Colon (tissue), 2 donors: ENCODE measurements around the gene BLCAP.
"Not testable (repeated sequence)": the region's sequence is repeated elsewhere in the genome, so short reads cannot be mapped to it uniquely, and the experiment has no call there.

Experiments
- FAIRE-seq: peaks from 2 replicates; lab custom pipeline; 2012; peaks lifted over from hg19 to GRCh38; lab: Jason Lieb, UNC
- donor health status: control.
- donor health status: control.

BLCAP gene

DNA sequence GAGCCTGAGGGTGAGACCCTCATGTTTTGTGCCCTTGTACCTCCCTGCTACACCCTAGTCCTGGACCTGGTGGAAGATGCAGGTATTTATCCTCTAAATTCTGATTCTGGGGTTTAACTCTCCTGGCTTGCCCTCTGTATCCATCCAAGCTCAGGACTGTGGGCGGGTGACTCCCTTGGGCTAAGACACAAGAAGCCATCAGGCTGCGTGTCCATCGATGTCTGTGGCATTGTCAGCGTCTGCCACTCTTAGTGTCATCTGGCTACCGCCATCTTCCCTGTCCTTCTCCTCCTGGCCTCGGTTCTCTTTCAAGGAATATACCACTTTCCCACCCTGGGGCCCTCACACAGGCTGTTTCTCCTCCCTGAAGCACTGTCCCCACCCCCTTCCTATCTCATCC lies 28.9 kb upstream of the BLCAP start:
- no peak for FAIRE-seq

DNA sequence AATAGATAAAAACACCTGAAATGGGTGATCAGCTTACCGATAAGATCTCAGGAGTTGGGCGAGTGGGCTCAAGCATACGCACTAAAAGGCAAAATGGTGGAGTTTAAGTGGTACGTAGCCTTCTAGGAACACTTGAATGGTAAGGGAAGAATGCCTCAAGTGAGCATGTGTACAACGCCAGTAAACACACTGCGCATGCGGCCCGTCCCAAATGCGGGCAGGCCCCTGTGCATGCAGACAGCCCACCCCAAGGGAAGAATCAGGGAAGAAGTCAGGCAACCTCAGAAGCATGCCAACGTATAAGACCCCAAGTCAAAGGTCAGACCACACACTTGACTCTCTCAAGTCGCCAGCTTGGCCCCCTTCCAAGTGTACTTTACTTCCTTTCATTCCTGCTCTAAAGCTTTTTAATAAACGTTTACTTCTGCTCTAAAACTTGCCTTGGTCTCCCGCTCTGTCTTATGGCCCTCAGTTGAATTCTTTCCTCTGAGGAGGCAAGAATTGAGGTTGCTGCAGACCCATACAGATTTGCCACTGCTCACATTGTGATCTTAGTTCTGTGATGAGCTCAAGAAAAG lies 27.1 kb upstream of the BLCAP start:
- FAIRE-seq, result not testable (repeated sequence)

DNA sequence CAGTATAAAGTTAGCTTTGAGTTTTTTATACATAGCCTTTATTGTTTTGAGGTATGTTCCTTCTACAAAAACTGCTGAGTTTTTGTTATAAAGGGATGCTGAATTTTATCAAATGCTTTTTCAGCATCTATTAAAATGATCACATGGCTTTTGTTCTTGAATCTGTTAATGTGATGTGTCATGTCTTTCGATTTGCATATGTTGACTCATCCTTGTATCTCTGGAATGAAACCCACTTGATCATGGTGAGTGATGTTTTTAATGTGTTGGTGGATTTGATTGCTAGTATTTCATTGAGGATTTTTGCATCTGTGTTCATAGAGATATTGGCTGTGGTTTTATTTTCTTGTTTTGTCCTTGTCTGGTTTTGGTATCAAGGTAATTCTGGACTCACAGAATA lies 24.7 kb upstream of the BLCAP start:
- FAIRE-seq, result no peak

DNA sequence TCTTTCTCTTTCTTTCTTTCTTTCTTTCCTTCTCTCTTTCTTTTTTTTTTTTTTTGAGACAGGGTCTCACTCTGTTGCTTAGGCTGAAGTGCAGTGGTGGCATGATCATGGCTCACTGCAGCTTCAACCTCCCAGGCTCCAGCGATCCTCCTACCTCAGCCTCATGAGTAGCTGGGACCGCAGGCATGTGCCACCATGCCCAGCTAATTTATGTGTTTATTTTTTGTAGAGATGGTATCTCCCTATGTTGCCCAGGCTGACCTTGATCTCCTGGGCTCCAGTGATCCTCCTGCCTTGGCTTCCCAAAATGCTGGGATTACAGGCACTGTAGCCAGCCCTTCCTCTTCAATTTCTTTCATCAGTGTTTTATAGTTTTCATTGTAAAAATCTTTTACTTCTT lies 24.0 kb upstream of the BLCAP start:
- FAIRE-seq, result not testable (repeated sequence)

DNA sequence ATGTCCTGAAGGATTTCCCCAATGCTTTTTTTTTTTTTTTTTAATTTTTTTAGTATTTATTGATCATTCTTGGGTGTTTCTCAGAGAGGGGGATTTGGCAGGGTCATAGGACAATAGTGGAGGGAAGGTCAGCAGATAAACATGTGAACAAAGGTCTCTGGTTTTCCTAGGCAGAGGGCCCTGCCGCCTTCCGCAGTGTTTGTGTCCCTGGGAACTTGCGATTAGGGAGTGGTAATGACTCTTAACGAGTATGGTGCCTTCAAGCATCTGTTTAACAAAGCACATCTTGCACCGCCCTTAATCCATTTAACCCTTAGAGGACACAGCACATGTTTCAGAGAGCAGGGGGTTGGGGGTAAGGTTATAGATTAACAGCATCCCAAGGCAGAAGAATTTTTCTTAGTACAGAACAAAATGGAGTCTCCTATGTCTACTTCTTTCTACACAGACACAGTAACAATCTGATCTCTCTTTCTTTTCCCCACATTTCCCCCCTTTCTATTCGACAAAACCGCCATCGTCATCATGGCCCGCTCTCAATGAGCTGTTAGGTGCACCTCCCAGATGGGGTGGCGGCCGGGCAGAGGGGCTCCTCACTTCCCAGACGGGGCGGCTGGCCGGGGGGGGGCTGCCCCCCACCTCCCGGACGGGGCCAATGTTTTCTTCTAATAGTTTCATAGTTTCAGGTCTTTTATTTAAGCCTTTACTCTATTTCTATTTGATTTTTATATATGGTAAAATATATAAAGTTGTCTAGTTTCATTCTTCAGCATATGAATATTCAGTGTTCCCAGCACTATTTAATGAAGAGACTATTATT lies 22.6 kb upstream of the BLCAP start:
- FAIRE-seq, result not testable (repeated sequence)

DNA sequence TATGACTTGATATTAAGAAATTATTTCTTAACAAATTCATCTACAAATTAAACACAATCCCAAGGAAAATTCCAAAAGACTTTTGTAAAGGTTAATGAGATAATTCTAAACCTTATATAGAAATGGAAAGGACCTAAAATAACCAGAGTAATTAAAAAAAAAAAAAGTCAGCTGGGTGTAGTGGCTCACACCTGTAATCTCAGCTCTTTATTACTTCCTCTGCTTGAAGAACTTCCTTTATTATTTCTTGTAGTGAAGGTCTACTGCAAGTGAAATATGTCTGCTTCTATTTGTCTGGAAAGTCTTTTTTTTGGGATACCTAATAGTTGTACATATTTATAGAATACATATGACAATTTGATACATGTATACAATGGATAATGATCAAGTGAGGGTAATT lies 20.2 kb upstream of the BLCAP start:
- FAIRE-seq, result peak; percentile 33

DNA sequence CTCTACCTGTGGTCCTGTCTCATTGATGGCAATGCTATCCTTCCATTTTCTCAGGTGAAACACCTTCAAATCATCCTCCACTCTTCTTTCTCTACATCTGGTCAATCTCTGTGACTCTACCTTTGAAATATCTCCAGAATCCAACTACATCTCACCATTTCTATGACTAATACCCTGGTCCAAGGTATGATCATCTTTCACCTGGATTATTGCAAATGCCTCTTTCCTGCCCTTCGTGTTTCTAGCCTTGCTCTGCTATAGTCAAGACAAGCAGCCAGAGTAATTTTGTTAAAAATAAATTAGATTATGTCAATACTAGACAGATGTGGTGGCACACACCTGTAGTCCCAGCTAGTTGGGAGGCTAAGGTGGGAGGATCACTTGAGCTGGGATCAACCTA lies 17.8 kb upstream of the BLCAP start:
- no peak for FAIRE-seq

DNA sequence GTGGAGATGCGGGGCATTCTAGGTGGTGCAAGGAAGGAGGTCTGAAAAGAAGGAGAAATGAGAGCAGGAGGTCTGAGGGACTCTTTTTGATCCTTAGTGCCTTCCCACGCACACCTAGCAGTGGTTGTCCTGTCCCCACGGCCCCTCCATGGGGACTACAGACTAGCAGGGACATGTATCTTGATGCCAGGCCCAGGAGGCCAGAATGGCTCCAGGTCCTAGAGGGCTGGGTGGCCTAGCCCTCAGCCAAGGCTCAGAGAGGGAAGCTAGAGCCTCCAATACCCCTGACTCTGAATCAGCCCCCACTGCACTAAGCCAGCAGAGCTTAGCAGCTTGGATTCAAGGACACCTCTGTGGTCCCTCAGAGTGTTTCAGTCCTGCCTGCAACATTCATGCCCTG lies 16.7 kb upstream of the BLCAP start:
- no peak for FAIRE-seq

DNA sequence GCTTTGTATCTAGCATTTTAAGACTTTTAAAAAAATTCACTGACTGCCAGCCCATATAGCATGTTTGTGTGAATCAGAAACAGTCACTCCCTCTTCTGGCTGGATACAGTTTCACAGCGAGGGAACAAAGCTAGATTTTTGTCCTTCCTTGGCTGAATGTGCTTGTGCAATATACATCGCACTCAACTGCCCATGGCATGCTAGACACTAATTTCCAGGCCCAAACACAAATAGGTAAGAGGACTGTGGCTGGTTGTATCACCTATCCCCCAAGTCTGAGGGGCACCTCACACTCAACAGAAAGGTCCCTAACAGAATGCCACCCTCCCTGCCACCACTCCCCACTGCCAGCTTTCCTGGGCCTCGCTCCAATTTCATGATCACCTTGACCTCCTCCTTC lies 16.2 kb upstream of the BLCAP start:
- no peak for FAIRE-seq

DNA sequence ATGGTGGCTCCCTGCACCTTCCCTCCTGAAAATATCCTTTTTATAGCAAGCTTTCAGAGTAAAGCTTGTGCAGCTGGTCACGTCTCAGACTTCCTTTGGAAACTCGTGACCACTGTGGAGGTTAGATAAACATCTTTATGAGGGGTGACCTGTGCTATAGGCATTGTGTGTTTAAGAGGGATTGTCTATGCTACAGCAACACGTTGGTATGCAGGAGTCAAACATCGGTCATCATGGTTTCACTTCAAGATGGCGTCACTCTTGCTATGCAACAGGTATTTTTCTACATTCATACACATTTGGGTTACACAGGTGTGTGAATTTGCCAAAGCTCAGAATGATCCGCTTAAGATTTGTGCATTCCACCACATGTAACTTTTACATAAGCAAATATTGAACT lies 14.6 kb upstream of the BLCAP start:
- no peak for FAIRE-seq

DNA sequence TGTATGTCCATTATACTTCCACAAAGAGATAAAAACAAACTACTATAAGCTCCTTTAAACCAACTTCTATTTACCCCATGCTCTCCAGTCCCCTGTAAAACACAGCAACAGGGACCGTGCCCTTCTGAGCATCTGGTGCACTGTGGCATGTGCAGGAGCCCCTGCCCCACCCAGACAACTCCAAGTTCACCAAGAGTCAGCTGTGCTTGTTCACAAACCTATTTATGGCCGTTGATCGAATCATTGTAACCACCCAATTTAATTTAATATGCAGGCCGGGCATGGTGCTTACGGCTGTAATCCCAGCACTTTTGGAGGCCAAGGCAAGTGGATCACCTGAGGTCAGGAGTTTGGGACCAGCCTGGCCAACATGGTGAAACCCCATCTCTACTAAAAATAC lies 13.7 kb upstream of the BLCAP start:
- FAIRE-seq, result no peak

DNA sequence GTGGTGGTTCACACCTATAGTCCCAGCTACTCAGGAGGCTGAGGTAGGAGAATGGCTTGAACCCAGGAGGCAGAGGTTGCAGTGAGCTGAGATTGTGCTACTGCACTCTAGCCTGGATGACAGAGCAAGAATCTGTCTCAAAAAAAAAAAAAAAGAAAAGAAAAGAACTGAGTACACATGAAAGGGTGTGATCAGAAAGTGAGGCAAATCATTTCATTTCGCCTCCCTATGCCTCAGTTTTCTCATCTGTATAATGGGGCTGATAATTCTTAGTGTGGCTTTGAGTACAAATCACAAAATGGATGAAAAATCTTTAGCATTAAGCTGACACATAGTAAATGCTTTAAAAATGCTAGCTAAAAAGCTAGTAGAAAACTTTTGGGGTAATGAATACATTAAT lies 13.2 kb upstream of the BLCAP start:
- not testable (repeated sequence) for FAIRE-seq

DNA sequence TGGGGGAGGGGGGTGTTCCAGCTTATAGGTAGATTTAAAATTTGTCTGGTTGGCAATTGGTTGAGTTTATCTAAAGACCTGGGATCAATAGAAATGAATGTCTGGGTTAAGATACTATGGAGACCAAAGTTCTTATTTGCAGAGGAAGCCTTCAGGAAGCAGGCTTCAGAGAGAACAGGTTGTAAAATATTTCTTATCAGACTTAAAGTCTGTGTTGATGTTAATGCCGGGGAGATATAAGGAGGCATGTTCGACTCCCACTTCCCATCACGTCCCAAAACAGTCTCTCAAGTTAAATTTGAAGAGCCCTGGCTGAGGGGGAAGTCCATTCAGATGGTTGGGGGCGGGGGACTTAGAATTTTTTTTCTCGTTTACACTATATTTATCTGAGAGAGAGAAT lies 12.3 kb upstream of the BLCAP start:
- no peak for FAIRE-seq

DNA sequence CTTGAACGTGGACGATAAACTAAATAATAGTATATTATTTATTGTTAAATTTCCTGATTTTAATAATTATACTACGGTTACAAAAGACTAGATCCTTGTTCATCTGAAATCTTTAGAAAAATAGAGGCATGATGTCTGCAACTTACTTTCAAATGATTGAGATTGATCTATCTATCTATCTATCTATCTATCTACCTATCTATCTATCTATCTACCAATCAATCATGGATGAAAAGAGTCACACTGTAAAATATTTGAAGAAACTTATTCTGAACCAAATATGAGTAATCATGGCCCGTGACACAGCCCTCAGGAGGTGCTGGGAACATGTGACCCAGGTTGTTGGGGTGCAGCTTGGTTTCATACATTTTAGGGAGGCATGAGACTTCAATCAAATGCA lies 11.7 kb upstream of the BLCAP start:
- no peak for FAIRE-seq

DNA sequence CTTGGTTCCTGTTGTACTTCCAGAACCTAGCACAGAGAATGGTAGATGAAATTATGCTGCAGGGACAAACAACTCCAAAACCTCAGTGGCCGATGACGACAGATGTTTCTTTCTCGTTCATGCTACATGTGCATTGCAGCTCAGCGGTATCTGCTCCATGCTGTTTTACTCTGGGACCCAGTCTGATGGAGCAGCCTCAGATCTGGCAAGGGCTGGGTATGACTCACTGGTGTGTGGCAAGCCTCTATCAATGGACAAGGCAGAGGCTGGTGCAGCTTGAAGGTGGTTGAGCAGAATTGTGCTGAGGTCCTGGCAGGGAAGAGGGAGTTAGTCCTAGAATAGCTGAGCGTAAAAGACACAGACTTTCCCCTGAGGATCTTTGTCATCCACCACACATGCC lies 10.3 kb upstream of the BLCAP start:
- no peak for FAIRE-seq

DNA sequence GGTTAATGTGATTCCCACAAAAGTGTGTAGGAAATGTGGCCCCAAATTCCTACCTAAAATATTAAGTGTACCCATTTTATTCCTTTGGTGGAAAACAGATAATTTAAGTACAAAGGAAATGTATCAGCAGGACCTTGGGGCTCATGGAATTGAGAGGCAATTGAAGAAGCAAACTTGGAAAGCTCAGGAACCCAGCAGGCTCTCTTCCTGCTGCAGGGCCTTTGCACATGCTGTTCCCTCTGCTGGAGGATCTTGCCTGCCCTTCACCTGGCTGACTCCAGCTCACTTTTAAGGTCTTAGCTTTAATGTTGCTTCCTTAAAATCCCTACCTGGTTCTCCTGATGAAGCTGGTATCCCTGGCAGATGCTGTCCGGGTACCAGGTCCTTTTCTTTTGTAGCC lies 9.8 kb upstream of the BLCAP start:
- FAIRE-seq, result no peak

DNA sequence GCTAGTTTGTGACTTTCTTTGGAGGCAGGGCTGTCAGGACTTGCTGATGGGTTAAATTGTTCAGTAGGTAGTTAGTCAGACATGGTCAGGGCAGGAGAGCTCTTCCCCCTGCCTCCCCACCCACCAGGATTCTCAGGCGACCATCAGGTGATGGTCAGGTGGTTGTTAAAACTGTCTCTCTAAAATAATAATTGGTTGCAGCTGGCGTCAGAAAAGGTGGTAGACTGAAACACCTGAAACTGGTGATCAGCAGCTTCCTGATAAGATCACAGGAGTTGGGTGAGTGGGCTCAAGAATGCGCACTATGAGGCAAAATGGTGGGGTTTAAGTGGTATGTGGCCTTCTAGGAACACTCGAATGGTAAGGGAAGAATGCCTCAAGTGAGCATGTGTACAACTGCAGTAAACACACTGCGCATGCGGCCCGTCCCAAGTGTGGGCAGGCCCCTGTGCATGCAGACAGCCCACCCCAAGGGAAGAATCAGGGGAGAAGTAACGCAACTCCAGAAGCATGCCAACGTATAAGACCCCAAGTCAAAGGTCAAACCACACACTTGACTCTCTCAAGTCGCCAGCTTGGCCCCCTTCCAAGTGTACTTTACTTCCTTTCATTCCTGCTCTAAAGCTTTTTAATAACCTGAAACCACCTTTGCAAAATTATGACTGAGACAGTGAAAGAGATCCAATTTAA lies 7.9 kb upstream of the BLCAP start:
- FAIRE-seq, result no peak

DNA sequence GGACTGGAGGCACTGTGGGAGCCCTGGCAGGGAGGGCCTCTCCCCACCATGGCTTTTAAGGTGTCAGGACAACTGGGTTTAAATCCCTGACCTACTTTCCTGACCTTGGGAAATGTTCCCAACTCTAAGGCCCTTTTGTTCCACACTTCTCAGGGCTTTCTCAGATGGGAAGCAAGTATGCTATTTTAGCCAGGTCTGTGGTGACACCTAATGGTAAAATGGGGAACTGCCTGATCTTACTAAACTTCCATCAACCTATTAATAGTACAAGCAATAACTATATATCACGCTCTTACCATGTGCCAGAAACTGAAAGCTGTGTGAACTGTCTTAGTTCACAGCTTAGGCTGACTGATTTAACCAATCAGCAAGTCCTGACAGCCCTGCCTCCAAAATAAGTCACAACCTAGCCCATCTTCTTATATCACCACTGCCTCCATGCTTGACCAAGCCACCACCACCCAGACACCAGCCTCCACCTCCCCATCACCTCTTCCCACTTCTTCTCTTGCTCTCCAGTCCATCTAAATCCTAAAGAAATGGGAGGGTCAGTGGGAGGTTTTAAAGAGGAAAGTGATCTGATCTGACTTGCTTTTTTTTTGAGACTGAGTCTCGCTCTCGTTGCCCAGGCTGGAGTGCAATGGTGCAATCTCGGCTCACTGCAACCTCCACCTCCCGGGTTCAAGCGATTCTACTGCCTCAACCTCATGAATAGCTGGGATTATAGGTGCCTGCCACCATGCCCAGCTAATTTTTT lies 6.9 kb upstream of the BLCAP start:
- FAIRE-seq, result no peak

DNA sequence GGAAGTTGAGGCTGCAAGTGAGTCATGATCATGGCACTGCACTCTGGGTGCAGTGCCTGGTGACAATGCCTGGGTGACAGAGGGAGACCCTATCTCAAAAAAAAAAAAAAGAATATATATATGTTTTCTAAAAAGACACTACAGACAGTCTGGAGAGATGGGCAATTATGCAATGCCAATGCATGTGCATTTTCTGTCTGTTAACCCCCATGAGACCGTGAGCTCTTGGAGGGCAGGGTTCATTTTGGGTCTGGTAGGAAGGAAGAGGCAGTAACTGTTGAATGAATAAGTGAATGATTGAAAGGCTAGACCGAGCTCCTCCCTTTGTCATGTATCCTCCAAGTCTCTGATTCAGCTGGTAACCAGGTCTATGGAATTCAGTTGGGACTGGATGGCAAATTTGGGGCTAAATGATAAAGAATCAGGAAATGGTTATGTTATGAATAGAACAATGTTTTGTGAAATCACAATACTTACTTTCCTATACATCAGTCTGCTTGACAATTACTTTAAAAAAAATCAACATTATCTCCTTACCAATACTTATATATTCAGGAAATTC lies 5.6 kb upstream of the BLCAP start:
- no peak for FAIRE-seq

DNA sequence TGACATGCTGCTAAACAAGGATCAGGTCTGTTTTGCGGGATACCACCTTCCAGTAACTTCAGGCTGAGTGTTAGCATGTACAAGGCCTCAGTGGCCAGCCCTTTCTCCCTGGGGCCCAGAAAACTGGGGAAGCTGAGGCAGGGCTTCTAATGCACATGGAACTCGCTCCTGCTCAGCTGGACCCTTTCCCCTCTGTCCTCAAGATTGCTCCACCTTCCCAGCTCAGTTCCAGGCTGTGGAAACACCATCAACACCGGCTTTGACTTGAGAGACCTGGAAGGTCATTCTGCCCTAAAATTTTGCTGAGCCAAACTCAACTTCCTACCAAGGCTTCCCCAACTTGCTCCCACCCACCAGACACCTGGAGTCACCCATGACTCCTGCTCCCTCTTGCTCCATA lies 4.2 kb upstream of the BLCAP start:
- no peak for FAIRE-seq

DNA sequence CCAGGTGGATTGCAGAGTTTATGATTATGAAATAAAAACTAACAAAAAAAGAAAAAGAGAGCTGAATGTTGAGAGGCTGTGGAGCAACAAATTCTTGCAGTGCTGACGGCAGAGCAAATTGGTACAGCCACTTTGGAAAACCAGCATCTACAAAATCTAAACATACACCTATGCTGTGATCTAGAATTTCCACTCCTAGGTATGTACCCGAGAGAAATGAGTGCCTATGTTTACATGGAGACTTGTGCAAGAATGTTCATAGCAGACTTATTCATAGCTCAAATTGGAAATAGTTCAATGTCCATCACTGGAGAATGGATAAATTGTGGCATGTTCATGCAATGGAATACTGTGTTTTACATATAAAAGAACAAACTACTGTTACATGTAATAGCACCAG lies 3.0 kb upstream of the BLCAP start:
- FAIRE-seq, result no peak

DNA sequence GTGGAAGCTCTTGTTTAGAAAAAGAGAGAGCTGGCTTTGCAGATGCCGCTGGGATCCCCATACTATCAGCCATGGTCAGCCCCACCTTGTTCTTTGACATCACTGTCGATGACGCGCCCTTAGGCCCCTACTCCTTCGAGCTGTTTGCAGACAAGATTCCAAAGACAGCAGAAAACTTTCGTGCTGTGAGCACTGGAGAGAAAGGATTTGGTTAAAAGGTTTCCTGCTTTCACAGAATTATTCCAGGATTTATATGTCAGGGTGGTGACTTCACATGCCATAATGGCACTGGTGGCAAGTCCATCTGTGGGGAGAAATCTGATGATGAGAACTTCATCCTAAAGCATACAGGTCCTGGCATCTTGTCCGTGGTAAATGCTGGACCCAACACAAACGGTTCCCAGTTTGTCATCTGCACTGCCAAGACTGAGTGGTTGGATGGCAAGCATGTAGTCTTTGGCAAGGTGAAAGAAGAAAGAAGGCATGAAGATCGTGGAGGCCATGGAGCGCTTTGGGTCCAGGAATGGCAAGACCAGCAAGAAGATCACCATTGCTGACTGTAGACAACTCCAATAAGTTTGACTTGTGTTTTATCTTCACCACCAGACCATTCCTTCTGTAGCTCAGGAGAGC lies 2.4 kb upstream of the BLCAP start:
- FAIRE-seq, result no peak
